Measurements from ENCODE around the gene CXCR3. TPM values are rescaled to one million over a fixed set of nuclear protein-coding genes. Genes with fewer than 3 reads are reported as not detected.

Gene CXCR3
- total RNA-seq, 1 experiment from 2014 or later = not detected

DNA sequence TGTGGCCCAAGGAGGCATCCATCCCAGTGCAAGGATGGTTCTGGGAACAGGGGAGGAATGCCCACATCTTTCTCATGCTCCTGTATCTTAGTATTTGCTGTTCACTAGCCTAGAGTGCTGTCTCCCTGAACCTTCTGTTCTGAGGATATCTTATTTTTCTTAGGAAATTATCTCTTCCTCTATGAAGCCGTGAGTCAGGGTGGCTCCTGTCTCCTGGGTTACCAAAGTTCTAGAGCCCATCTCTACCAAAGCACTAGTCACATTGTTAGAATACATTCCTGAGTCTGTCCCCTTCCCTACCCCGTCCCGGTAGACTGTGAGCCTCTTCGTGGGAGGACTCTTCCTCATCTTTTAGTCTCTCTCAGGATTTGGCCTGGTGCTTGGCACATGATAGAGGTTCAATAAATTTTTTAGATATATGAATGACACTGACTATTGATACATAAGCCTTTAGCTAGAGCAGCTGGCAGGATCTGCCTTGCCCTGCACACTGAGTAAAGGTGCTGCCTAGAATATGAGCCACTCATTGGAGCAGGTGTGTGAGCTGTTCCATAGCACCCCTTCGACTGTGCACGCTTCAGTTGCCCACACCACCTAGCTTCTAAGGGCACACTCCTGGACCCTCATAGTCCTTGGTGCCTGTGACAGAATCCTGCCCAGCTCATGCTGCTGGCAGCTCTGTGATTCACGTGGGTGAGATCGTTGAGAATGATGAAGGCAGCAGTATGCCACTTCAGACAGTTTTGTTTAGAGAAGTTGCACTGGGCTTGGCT, 13.3 kb downstream of the CXCR3 start:
- no peak overlapping the region for H3K4me2 ChIP-seq (ENCODE audit: low read length)

DNA sequence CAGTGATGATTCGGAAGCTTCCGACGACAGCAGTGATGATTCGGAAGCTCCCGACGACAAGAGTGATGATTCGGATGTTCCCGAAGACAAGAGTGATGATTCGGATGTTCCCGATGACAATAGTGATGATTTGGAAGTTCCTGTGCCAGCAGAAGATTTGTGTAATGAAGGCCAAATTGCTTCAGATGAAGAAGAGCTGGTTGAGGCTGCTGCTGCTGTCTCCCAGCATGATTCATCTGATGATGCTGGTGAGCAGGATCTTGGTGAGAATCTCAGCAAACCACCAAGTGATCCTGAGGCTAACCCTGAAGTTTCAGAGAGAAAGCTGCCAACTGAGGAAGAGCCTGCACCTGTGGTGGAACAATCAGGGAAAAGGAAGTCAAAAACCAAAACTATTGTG, 14.2 kb downstream of the CXCR3 start:
- DNase-seq (ENCODE audit: low read depth, low spot score) (no peak), ATAC-seq (no peak)
- H4K20me1 ChIP-seq (ENCODE audit: insufficient read depth) = no peaks in the 10 kb centered on the region
- H3K4me2 ChIP-seq (ENCODE audit: low read length) = no peak overlapping the region
- no peak overlapping the region for H3K4me3 ChIP-seq (replicated peaks in 1 of 2; ENCODE audit: low read depth in 1 of 2, low read length in 2 of 2)
- no peak overlapping the region for H3K27ac ChIP-seq (ENCODE audit: low read depth, low read length)
- BruUV-seq (replicated peaks) = no TSS peak
- no peaks in the 10 kb centered on the region for H3K4me1 ChIP-seq (ENCODE audit: control insufficient read depth in 1 of 2, insufficient read depth in 2 of 2, low read length in 2 of 2)
- ChIA-PET CTCF (no interaction called here), RAD21 (ENCODE audit: low non-redundant PET in 1 of 2, low total read pairs in 2 of 2, uncharacterized antibody in 2 of 2, unreplicated experiment in 2 of 2) (no interaction called here), POLR2A (no interaction called here)
- TF ChIP-seq EZH2phosphoT487 (IDR thresholded peaks at IDR 0.05; ENCODE audit: borderline replicate concordance) (no peak), ELF1 (IDR thresholded peaks at IDR 0.05; ENCODE audit: borderline replicate concordance, low read depth) (no peak), ZFX (IDR thresholded peaks at IDR 0.05) (no peak), POLR2AphosphoS5 (IDR thresholded peaks at IDR 0.05; ENCODE audit: low read depth, low read length) (no peak), YY1 (IDR thresholded peaks at IDR 0.05; ENCODE audit: extremely low read depth, insufficient replicate concordance, low read depth, low read length) (no peak), RAD21 (IDR thresholded peaks at IDR 0.05; ENCODE audit: low read depth) (no peak), JUND (IDR thresholded peaks at IDR 0.05) (no peak), ZNF274 (IDR thresholded peaks at IDR 0.05; ENCODE audit: low read depth, low read length) (no peak), TCF7L2 (IDR thresholded peaks at IDR 0.05; ENCODE audit: borderline replicate concordance, extremely low read depth, insufficient read depth, insufficient read length) (no peak), EGR1 (IDR thresholded peaks at IDR 0.05; ENCODE audit: low read depth) (no peak), FOSL1 (IDR thresholded peaks at IDR 0.05; ENCODE audit: low read depth) (no peak), CBX3 (IDR thresholded peaks at IDR 0.05; ENCODE audit: low read depth) (no peak), SRF (IDR thresholded peaks at IDR 0.05; ENCODE audit: low read depth) (no peak)
- TF ChIP-seq, protein P1, sequence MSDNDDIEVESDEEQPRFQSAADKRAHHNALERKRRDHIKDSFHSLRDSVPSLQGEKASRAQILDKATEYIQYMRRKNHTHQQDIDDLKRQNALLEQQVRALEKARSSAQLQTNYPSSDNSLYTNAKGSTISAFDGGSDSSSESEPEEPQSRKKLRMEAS (IDR thresholded peaks at IDR 0.05) = no peak
- TF ChIP-seq, protein P2, sequence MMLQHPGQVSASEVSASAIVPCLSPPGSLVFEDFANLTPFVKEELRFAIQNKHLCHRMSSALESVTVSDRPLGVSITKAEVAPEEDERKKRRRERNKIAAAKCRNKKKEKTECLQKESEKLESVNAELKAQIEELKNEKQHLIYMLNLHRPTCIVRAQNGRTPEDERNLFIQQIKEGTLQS (IDR thresholded peaks at IDR 0.05) = no peak
- no peak overlapping the region for H2AFZ ChIP-seq (ENCODE audit: low read depth, low read length, poor library complexity, severe bottlenecking)
- no peaks in the 10 kb centered on the region for H3K9me2 ChIP-seq (ENCODE audit: insufficient read depth)
- H3K9me3 ChIP-seq (ENCODE audit: control insufficient read depth in 1 of 2, insufficient read depth in 1 of 2, low read depth in 1 of 2, low read length in 2 of 2) = no peaks in the 10 kb centered on the region
- intact Hi-C loops (cut with micrococcal nuclease) = no loop called here
- H3K9ac ChIP-seq (ENCODE audit: low read length) = no peak overlapping the region
- H3K79me2 ChIP-seq (ENCODE audit: insufficient read depth, low read length) = no peaks in the 10 kb centered on the region
- H3K36me3 ChIP-seq (ENCODE audit: control insufficient read depth in 1 of 2, insufficient read depth in 2 of 2, low read length in 2 of 2) = no peaks in the 10 kb centered on the region; a peak in 1 of 4 replicates
- H3K27me3 ChIP-seq (ENCODE audit: insufficient read depth, low read length) = no peaks in the 10 kb centered on the region

More for the DNA sequence above, 13.3 kb downstream of the CXCR3 start:
- ChIA-PET POLR2A (no interaction called here), RAD21 (ENCODE audit: low non-redundant PET in 1 of 2, low total read pairs in 2 of 2, uncharacterized antibody in 2 of 2, unreplicated experiment in 2 of 2) (no interaction called here), CTCF (no interaction called here)
- H3K4me1 ChIP-seq (ENCODE audit: control insufficient read depth in 1 of 2, insufficient read depth in 2 of 2, low read length in 2 of 2) = no peaks in the 10 kb centered on the region
- H3K79me2 ChIP-seq (ENCODE audit: insufficient read depth, low read length) = no peaks in the 10 kb centered on the region
- ATAC-seq (no peak), DNase-seq (ENCODE audit: low read depth, low spot score) (no peak)
- intact Hi-C loops (cut with micrococcal nuclease) = no loop called here
- no peaks in the 10 kb centered on the region for H3K9me2 ChIP-seq (ENCODE audit: insufficient read depth)
- no peak overlapping the region for H3K4me3 ChIP-seq (replicated peaks in 1 of 2; ENCODE audit: low read depth in 1 of 2, low read length in 2 of 2)
- no peak overlapping the region for H3K9ac ChIP-seq (ENCODE audit: low read length)
- BruUV-seq (replicated peaks) = no TSS peak
- no peaks in the 10 kb centered on the region; a peak in 1 of 4 replicates for H3K36me3 ChIP-seq (ENCODE audit: control insufficient read depth in 1 of 2, insufficient read depth in 2 of 2, low read length in 2 of 2)
- no peak overlapping the region for H3K27ac ChIP-seq (ENCODE audit: low read depth, low read length)
- H3K9me3 ChIP-seq (ENCODE audit: control insufficient read depth in 1 of 2, insufficient read depth in 1 of 2, low read depth in 1 of 2, low read length in 2 of 2) = no peaks in the 10 kb centered on the region
- TF ChIP-seq, protein P3, sequence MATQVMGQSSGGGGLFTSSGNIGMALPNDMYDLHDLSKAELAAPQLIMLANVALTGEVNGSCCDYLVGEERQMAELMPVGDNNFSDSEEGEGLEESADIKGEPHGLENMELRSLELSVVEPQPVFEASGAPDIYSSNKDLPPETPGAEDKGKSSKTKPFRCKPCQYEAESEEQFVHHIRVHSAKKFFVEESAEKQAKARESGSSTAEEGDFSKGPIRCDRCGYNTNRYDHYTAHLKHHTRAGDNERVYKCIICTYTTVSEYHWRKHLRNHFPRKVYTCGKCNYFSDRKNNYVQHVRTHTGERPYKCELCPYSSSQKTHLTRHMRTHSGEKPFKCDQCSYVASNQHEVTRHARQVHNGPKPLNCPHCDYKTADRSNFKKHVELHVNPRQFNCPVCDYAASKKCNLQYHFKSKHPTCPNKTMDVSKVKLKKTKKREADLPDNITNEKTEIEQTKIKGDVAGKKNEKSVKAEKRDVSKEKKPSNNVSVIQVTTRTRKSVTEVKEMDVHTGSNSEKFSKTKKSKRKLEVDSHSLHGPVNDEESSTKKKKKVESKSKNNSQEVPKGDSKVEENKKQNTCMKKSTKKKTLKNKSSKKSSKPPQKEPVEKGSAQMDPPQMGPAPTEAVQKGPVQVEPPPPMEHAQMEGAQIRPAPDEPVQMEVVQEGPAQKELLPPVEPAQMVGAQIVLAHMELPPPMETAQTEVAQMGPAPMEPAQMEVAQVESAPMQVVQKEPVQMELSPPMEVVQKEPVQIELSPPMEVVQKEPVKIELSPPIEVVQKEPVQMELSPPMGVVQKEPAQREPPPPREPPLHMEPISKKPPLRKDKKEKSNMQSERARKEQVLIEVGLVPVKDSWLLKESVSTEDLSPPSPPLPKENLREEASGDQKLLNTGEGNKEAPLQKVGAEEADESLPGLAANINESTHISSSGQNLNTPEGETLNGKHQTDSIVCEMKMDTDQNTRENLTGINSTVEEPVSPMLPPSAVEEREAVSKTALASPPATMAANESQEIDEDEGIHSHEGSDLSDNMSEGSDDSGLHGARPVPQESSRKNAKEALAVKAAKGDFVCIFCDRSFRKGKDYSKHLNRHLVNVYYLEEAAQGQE (IDR thresholded peaks at IDR 0.05; ENCODE audit: low read depth) = no peak
- no peak for TF ChIP-seq RAD21 (IDR thresholded peaks at IDR 0.05; ENCODE audit: low read depth)
- H2AFZ ChIP-seq (ENCODE audit: low read depth, low read length, poor library complexity, severe bottlenecking) = no peak overlapping the region
- no peaks in the 10 kb centered on the region for H4K20me1 ChIP-seq (ENCODE audit: insufficient read depth)
- no peaks in the 10 kb centered on the region for H3K27me3 ChIP-seq (ENCODE audit: insufficient read depth, low read length)

All from HCT116 (cell line).